Memory B cell (primary cell): ENCODE results near the gene SH3BP4.

ENCODE experiments used
- ATAC-seq: fragments of 150-1000 bp; cut with Tn5 transposase; 2 replicates; pipeline ENCODE4 v1.10.0; 2021; ENCODE audit warnings: low read depth, mild to moderate bottlenecking, moderate library complexity
- DNase-seq, 2 donors: peaks; one replicate each; pipeline ENCODE4 v3.0.0; 2022; ENCODE audit warnings: low spot score in 2 of 2
- H3K27ac Mint-ChIP-seq: one replicate; pipeline ENCODE4 v1.8.0; 2022; ENCODE audit warnings: mild to moderate bottlenecking, moderate library complexity, mixed read lengths
- H3K27me3 Mint-ChIP-seq: one replicate; pipeline ENCODE4 v1.8.0; 2022; ENCODE audit warnings: mixed read lengths
- H3K36me3 Mint-ChIP-seq: one replicate; pipeline ENCODE4 v1.8.0; 2022; ENCODE audit warnings: mild to moderate bottlenecking, mixed read lengths
- H3K4me1 Mint-ChIP-seq: one replicate; pipeline ENCODE4 v1.8.0; 2022; ENCODE audit warnings: mixed read lengths
- H3K4me3 Mint-ChIP-seq: one replicate; pipeline ENCODE4 v1.8.0; 2022; ENCODE audit warnings: mild to moderate bottlenecking, moderate library complexity, mixed read lengths
- H3K9me3 Mint-ChIP-seq: one replicate; pipeline ENCODE4 v1.8.0; 2022; ENCODE audit warnings: mixed read lengths

Gene SH3BP4

GRCh38 chr2:235027558-235028214 is 75.9 kb downstream of the SH3BP4 start:
- DNase-seq (no peak), ATAC-seq (no peak)
- Mint-ChIP-seq H3K4me1 (peaks cover 3% of the 10 kb centered on the region), H3K27me3 (peaks cover 13% of the 10 kb centered on the region), H3K36me3 (no peaks in the 10 kb centered on the region), H3K27ac (no peak overlapping the region), H3K4me3 (no peak overlapping the region), H3K9me3 (no peaks in the 10 kb centered on the region)

- DNase-seq (no peak), ATAC-seq (no peak)
- H3K4me3 Mint-ChIP-seq, result no peak overlapping the region
- H3K4me1 Mint-ChIP-seq, result peaks cover 3% of the 10 kb centered on the region
- no peaks in the 10 kb centered on the region for H3K9me3 Mint-ChIP-seq
- no peaks in the 10 kb centered on the region for H3K36me3 Mint-ChIP-seq
- H3K27ac Mint-ChIP-seq, result no peak overlapping the region
- H3K27me3 Mint-ChIP-seq, result peaks cover 13% of the 10 kb centered on the region
Observed at GRCh38 chr2:235028646-235029045, 76.8 kb downstream of the SH3BP4 start.

- H3K9me3 Mint-ChIP-seq, result no peaks in the 10 kb centered on the region
- peaks cover 13% of the 10 kb centered on the region for H3K27me3 Mint-ChIP-seq
- peaks cover 3% of the 10 kb centered on the region for H3K4me1 Mint-ChIP-seq
- no peak overlapping the region for H3K27ac Mint-ChIP-seq
- DNase-seq (no peak), ATAC-seq (no peak)
- H3K36me3 Mint-ChIP-seq, result no peaks in the 10 kb centered on the region
- H3K4me3 Mint-ChIP-seq, result no peak overlapping the region
Observed at GRCh38 chr2:235029054-235029453, 77.2 kb downstream of the SH3BP4 start.

- no peak for DNase-seq
Observed at GRCh38 chr2:235030126-235030525, 78.3 kb downstream of the SH3BP4 start.

GRCh38 chr2:235030936-235031335 is 79.1 kb downstream of the SH3BP4 start:
- Mint-ChIP-seq H3K9me3 (no peaks in the 10 kb centered on the region), H3K4me1 (peaks cover 3% of the 10 kb centered on the region), H3K27me3 (peaks cover 13% of the 10 kb centered on the region), H3K27ac (no peak overlapping the region), H3K4me3 (no peak overlapping the region), H3K36me3 (no peaks in the 10 kb centered on the region)
- ATAC-seq (no peak), DNase-seq (no peak)

More at GRCh38 chr2:235030126-235030525, 78.3 kb downstream of the SH3BP4 start:
- Mint-ChIP-seq H3K27me3 (peaks cover 13% of the 10 kb centered on the region), H3K36me3 (no peaks in the 10 kb centered on the region), H3K9me3 (no peaks in the 10 kb centered on the region), H3K27ac (peak overlapping the region; percentile 5), H3K4me1 (peaks cover 3% of the 10 kb centered on the region), H3K4me3 (no peak overlapping the region)
- no peak for ATAC-seq

GRCh38 chr2:235031686-235032373 is 80.0 kb downstream of the SH3BP4 start:
- H3K27me3 Mint-ChIP-seq, result peaks cover 13% of the 10 kb centered on the region
- ATAC-seq (no peak), DNase-seq (no peak)
- H3K36me3 Mint-ChIP-seq, result no peaks in the 10 kb centered on the region
- no peak overlapping the region for H3K4me3 Mint-ChIP-seq
- no peak overlapping the region for H3K27ac Mint-ChIP-seq
- peaks cover 3% of the 10 kb centered on the region for H3K4me1 Mint-ChIP-seq
- H3K9me3 Mint-ChIP-seq, result no peaks in the 10 kb centered on the region

- ATAC-seq, result no peak
- Mint-ChIP-seq H3K4me1 (peaks cover 3% of the 10 kb centered on the region), H3K9me3 (no peaks in the 10 kb centered on the region), H3K27me3 (peaks cover 13% of the 10 kb centered on the region), H3K27ac (no peak overlapping the region), H3K36me3 (no peaks in the 10 kb centered on the region), H3K4me3 (no peak overlapping the region)
- no peak for DNase-seq
Observed at GRCh38 chr2:235032466-235032865, 80.6 kb downstream of the SH3BP4 start.

GRCh38 chr2:235032949-235033348 is 81.1 kb downstream of the SH3BP4 start:
- no peak overlapping the region for H3K27ac Mint-ChIP-seq
- no peak for DNase-seq
- no peak for ATAC-seq
- H3K36me3 Mint-ChIP-seq, result no peaks in the 10 kb centered on the region
- H3K4me3 Mint-ChIP-seq, result no peak overlapping the region
- H3K9me3 Mint-ChIP-seq, result no peaks in the 10 kb centered on the region
- H3K4me1 Mint-ChIP-seq, result peaks cover 3% of the 10 kb centered on the region
- peaks cover 13% of the 10 kb centered on the region for H3K27me3 Mint-ChIP-seq

GRCh38 chr2:235034265-235035118 is 82.7 kb downstream of the SH3BP4 start:
- Mint-ChIP-seq H3K4me1 (peaks cover 3% of the 10 kb centered on the region), H3K4me3 (no peak overlapping the region), H3K9me3 (no peaks in the 10 kb centered on the region), H3K36me3 (no peaks in the 10 kb centered on the region), H3K27me3 (peaks cover 5% of the 10 kb centered on the region), H3K27ac (no peak overlapping the region)
- DNase-seq (no peak), ATAC-seq (no peak)

GRCh38 chr2:235037604-235038166 is 85.9 kb downstream of the SH3BP4 start:
- no peak for ATAC-seq
- no peaks in the 10 kb centered on the region for H3K27me3 Mint-ChIP-seq
- H3K4me3 Mint-ChIP-seq, result no peak overlapping the region
- peaks cover 3% of the 10 kb centered on the region for H3K4me1 Mint-ChIP-seq
- H3K36me3 Mint-ChIP-seq, result no peaks in the 10 kb centered on the region
- no peak overlapping the region for H3K27ac Mint-ChIP-seq
- no peaks in the 10 kb centered on the region for H3K9me3 Mint-ChIP-seq
- no peak for DNase-seq

- Mint-ChIP-seq H3K36me3 (no peaks in the 10 kb centered on the region), H3K27ac (no peak overlapping the region)
- no peak for ATAC-seq
Observed at GRCh38 chr2:235041221-235041917, 89.6 kb downstream of the SH3BP4 start.

GRCh38 chr2:235041918-235042575 is 90.2 kb downstream of the SH3BP4 start:
- DNase-seq (no peak), ATAC-seq (no peak)
- Mint-ChIP-seq H3K27me3 (no peaks in the 10 kb centered on the region), H3K36me3 (no peaks in the 10 kb centered on the region), H3K9me3 (no peaks in the 10 kb centered on the region), H3K27ac (no peak overlapping the region), H3K4me1 (peaks cover 33% of the 10 kb centered on the region), H3K4me3 (no peak overlapping the region)

More at GRCh38 chr2:235041221-235041917, 89.6 kb downstream of the SH3BP4 start:
- Mint-ChIP-seq H3K27me3 (no peaks in the 10 kb centered on the region), H3K9me3 (no peaks in the 10 kb centered on the region), H3K4me1 (peaks cover 27% of the 10 kb centered on the region), H3K4me3 (no peak overlapping the region)
- no peak for DNase-seq
